Frontal cortex (tissue), 4 donors: ENCODE results near the gene LOXHD1. TPM values are rescaled to one million over a fixed set of nuclear protein-coding genes. Genes with fewer than 3 reads are reported as not detected.

Source experiments
- DNase-seq, 2 donors: peaks; one replicate each; pipeline ENCODE4 v3.0.0; 2012; ENCODE audit warnings: low spot score in 2 of 2
- FAIRE-seq: peaks from 2 replicates; lab custom pipeline; 2012; peaks lifted over from hg19 to GRCh38; lab: Jason Lieb, UNC
- total RNA-seq: library from RNA; depleted of rRNA; stranded (reverse); fragments of >200 nt; gene quantifications from one replicate; pipeline ENCODE4 v1.2.3, GENCODE V29; 2014
- donor health status: control.
- donor health status: control.
- donor health status: control.

LOXHD1 gene
- total RNA-seq, 1 donor from 2014 or later = 0.41 TPM

- FAIRE-seq (no peak), DNase-seq (no peak)
Measured at GRCh38 chr18:46630160-46630559, 26.9 kb downstream of the LOXHD1 start.

DNA sequence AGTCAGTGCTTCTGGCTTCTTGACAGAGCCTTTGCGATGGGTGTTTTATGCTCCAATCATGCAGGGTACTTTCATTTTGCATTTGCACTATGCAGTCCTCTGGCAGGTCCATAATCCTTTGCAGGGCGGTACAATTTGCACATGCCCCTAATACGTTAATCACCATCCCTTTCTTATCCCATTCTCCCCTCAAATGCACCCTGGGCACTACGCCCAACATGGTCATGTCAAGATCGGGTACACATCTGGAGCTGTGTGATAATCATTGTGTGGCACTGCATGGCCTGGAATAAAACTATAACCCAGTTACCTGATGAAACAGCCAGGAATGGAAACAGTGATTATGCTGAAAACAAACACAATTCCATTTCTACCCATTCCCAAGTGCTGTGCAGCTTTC, 27.7 kb downstream of the LOXHD1 start:
- DNase-seq (no peak), FAIRE-seq (no peak)

- DNase-seq = no peak
Measured at GRCh38 chr18:46628206-46628605, 28.8 kb downstream of the LOXHD1 start.

DNA sequence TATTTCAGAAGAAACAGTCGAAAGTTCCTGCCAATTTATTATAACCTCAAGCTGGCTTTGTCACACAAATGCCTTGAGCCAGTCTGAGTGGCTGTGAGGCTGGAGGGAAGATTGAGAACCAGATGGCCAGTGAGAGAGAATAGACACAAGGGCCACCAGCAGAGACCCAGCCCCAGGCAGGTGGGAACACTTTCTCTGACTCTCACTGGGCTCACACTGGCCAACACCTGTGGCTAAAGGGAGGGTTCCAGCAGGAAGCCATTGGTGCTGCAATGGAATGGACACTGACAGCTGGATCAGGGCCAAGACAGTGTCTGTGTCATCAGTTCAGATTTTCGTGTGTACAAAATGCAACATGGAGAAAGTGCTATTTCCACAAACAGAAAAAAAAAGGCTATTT, 29.9 kb downstream of the LOXHD1 start:
- DNase-seq = no peak
- FAIRE-seq = no peak

More at GRCh38 chr18:46628206-46628605, 28.8 kb downstream of the LOXHD1 start:
- FAIRE-seq = no peak

DNA sequence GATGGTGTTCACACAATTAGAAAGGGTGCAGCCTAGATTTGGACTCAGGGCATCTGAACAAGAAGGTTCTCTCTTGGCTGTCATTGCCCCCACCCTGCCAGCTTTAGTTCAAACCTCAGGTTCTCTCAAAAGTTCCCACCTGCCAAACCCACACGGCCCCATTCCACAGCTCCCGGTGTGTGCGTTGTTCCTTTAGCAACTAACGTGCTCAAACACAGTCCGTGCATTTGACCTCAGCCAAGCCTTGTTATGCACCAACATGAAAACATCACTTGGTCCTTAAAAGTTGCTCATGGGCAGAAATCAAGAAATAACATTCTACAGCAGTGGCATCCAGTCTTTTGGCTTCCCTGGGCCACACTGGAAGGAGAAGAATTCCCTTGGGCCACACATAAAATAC, 32.0 kb downstream of the LOXHD1 start:
- FAIRE-seq = no peak
- no peak for DNase-seq

- no peak for DNase-seq
- no peak for FAIRE-seq
Measured at GRCh38 chr18:46624127-46624526, 32.9 kb downstream of the LOXHD1 start.

DNA sequence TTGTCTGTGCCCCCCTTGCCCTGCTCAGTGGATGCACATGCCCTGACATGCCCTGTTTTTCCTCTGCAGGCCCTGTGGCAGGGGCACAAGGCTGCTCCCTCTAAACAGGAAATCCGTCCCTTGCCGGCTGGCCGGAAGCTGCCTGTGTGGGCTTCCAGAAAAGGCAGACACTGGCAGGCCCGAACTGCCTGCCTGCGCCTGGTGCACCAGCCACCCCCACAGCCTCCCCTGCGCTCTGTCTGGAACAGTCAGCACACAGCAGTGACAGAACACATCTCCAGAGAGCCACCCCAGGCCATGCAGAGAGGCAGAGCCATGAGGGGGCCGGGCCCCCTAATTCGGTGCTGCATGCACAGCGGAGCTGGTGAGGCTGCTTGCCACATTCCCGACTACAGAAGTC, 33.5 kb downstream of the LOXHD1 start:
- FAIRE-seq (no peak), DNase-seq (peak in 1 of 2 donors; percentile 24)

GRCh38 chr18:46622999-46623398, 34.0 kb downstream of the LOXHD1 start:
- peak in 1 of 2 donors; percentile 33 for DNase-seq
- FAIRE-seq = no peak

- FAIRE-seq = no peak
- no peak for DNase-seq
Measured at GRCh38 chr18:46622451-46622850, 34.6 kb downstream of the LOXHD1 start.

DNA sequence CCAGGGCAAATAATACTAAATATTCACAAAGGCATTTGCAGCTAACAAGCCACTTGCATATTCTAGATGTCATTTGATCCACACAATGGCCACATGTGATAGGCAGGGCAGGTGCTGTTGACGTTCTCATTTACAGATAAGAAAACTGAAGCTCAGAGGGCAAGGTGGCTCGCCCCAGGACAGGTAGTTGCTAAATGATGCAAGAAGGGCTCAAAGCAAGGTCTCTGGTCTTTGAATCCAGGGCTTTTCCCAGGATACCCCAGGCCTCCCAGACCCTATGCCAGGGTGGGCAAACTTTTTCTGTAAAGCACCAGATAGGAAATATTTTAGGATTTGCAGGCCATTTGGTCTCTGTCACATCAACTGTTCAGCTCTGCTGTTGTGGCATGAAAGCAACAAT, 35.1 kb downstream of the LOXHD1 start:
- no peak for DNase-seq
- no peak for FAIRE-seq

DNA sequence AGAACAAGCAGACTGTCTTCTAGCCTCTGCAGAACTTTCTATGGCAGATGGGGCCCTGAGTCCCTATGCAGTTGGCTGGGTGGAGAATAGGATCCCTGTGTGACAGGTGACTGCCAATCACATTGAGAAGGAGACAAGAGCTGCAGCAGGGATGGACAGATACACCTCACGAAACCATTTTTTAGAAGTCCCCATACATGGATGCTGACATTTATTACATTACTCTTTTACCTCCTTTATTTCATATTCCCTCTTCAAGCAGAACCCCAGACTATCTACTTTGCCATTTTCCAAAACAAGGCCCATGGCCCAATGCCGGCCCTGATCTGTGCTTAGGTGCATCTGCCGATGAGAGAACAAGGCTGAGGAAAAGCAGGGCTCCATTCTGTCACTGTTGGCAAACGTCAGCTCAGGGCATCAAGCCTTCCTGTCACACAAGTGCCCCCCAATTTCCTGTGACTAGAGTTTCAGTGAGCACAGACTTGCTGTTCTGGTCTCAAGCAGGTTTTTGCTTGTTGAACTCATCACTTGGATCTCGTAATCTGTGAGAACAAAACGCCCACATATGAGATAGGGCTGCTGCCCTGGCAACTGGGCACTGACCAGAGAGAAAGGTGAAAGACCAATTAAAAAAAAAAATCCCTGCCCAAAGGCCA, 35.8 kb downstream of the LOXHD1 start:
- FAIRE-seq (no peak), DNase-seq (no peak)

DNA sequence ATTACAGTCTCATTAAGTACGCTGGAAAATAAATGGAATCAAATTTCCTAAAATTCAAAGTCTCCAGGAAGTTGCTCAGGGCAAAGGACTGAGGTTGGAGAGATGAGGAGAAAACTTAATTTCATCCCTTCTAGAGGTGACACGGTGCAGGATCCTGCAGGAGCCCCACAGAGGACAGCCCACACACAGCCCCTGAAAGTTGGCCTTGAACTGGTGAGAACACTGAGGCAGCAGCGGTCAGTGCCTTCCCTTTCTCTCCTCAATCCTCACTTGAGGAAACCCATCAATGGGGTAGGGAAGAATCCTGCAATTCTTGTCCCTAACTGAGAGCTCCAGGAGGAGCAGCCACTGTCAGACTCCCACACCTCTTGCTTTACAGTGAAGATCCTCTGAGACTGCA, 37.5 kb downstream of the LOXHD1 start:
- DNase-seq = no peak
- FAIRE-seq = no peak

- FAIRE-seq (no peak), DNase-seq (no peak)
Measured at GRCh38 chr18:46615720-46616119, 41.3 kb downstream of the LOXHD1 start.

GRCh38 chr18:46609048-46609447, 48.0 kb downstream of the LOXHD1 start:
- no peak for DNase-seq
- no peak for FAIRE-seq

GRCh38 chr18:46607926-46608325, 49.1 kb downstream of the LOXHD1 start:
- no peak for DNase-seq
- FAIRE-seq = no peak

DNA sequence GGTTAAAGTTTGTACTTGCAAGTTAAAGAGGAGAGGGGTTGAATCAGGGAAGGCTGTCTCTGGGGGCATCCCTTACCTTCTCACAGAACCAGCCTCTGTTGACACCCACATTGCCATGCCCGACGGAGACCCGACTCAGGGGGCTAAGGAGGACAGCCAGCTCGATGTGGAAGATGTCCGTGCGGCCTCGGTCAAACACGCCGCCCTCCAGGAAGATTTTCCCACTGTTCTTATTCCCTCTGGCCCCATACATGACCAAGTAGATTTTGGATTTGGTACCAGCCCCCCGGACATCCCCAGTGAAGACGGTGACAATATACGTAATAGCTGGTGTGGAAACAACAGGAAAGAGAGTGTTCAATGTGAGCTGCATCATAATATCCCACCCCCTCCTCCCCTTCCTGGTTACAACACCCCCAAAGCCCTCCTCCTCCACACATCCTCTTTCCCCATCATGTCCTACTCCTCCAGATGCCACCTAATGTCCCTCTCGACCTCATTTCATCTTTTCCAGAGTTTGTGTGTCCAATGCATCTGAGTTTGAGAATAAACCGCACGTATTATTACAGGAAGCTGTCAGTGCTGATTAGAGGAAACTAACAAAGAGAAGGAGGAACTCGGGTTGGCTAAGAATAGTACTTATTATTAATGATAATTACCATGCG, 55.7 kb downstream of the LOXHD1 start:
- FAIRE-seq (no peak), DNase-seq (no peak)

- DNase-seq = no peak
- no peak for FAIRE-seq
Measured at GRCh38 chr18:46596119-46596518, 60.9 kb downstream of the LOXHD1 start.

GRCh38 chr18:46591783-46592391, 65.1 kb downstream of the LOXHD1 start:
- no peak for DNase-seq
- FAIRE-seq = no peak

GRCh38 chr18:46590103-46590502, 66.9 kb downstream of the LOXHD1 start:
- DNase-seq = no peak
- FAIRE-seq = no peak

- DNase-seq (no peak), FAIRE-seq (no peak)
Measured at GRCh38 chr18:46588971-46589660, 67.9 kb downstream of the LOXHD1 start.

- DNase-seq (no peak), FAIRE-seq (no peak)
Measured at GRCh38 chr18:46587600-46587999, 69.4 kb downstream of the LOXHD1 start.
